ENCODE data around the gene STPG4. TPM values are rescaled to one million over a fixed set of nuclear protein-coding genes. Genes with fewer than 3 reads are reported as not detected.

Gene STPG4
- total and polyA plus RNA-seq, 2 of the 8 experiments (the other 6 are each of a cell fraction or from before 2014, with no cell fraction given): 0.28 TPM; not detected in 1

GRCh38 chr2:47061944-47062678 is 93.0 kb downstream of the STPG4 start:
- H3K56ac ChIP-seq (replicated peaks; ENCODE audit: insufficient read length, low read depth, low read length): no peak overlapping the region
- POLR2A ChIA-PET (ENCODE audit: partially characterized antibody): interaction anchor here (1.2 to 1.3 kb wide), 2 partner anchors 10 to 35 kb away, joined by 3 to 4 read pairs; no protein-coding TSS in a partner anchor
- no peak for TF ChIP-seq HDAC2 (IDR thresholded peaks at IDR 0.05; ENCODE audit: borderline replicate concordance in 1 of 2, low read depth in 2 of 2, low read length in 2 of 2)
- no peak for TF ChIP-seq CREB1 (IDR thresholded peaks at IDR 0.05)
- TF ChIP-seq HDAC6 (IDR thresholded peaks at IDR 0.05; ENCODE audit: low read depth, low read length): no peak
- no peak for TF ChIP-seq CHD1 (IDR thresholded peaks at IDR 0.05; ENCODE audit: low read depth, low read length)
- no peak for TF ChIP-seq YY1 (IDR thresholded peaks at IDR 0.05; ENCODE audit: low read depth, low read length)
- no peak for TF ChIP-seq PHF8 (conservative IDR thresholded peaks at IDR 0.05; ENCODE audit: low read depth, low read length)
- no peak for TF ChIP-seq CHD2 (IDR thresholded peaks at IDR 0.05; ENCODE audit: low read length)
- TF ChIP-seq POLR2AphosphoS5 (IDR thresholded peaks at IDR 0.05; ENCODE audit: low read depth, low read length): no peak
- TF ChIP-seq SP4 (IDR thresholded peaks at IDR 0.05; ENCODE audit: low read length): no peak
- no peak for TF ChIP-seq BACH1 (IDR thresholded peaks at IDR 0.05; ENCODE audit: low read length)
- TF ChIP-seq, protein P1, sequence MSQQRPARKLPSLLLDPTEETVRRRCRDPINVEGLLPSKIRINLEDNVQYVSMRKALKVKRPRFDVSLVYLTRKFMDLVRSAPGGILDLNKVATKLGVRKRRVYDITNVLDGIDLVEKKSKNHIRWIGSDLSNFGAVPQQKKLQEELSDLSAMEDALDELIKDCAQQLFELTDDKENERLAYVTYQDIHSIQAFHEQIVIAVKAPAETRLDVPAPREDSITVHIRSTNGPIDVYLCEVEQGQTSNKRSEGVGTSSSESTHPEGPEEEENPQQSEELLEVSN (IDR thresholded peaks at IDR 0.05): no peak

More at GRCh38 chr2:47061944-47062678, 93.0 kb downstream of the STPG4 start:
- Histone ChIP-seq H3K36me3 (ENCODE audit: control insufficient read depth in 2 of 4, insufficient read depth in 4 of 4, low read length in 3 of 4) (no peaks in the 10 kb centered on the region), H3K23ac (ENCODE audit: insufficient read length) (no peak overlapping the region), H3K4me1 (replicated peaks in 1 of 4; ENCODE audit: control insufficient read depth in 3 of 4, insufficient read depth in 4 of 4, low read length in 3 of 4) (peaks cover 3 to 14% (median 4%) of the 10 kb centered on the region in 4 experiments), H2AK5ac (ENCODE audit: low read depth, low read length) (no peak overlapping the region), H3K4ac (replicated peaks; ENCODE audit: insufficient read length, low read depth, low read length) (no peak overlapping the region), H3K79me2 (ENCODE audit: control insufficient read depth in 1 of 2, insufficient read depth in 2 of 2, low read length in 2 of 2) (no peaks in the 10 kb centered on the region), H3K9me3 (ENCODE audit: insufficient read depth in 2 of 2, low read depth in 1 of 2, low read length in 1 of 2) (no peaks in the 10 kb centered on the region), H2BK20ac (ENCODE audit: low read length) (no peak overlapping the region), H4K20me1 (replicated peaks in 1 of 2; ENCODE audit: control insufficient read depth in 1 of 2, insufficient read depth in 2 of 2, low read length in 2 of 2) (no peaks in the 10 kb centered on the region), H3K9ac (replicated peaks in 1 of 4; ENCODE audit: extremely low read depth in 1 of 4, low read depth in 3 of 4, low read length in 3 of 4) (no peak overlapping the region), H2AFZ (ENCODE audit: low read length) (no peak overlapping the region), H3K27me3 (replicated peaks in 1 of 4; ENCODE audit: control insufficient read depth in 3 of 4, extremely low read depth in 1 of 4, insufficient read depth in 3 of 4, low read length in 3 of 4) (no peaks in the 10 kb centered on the region), H3K79me1 (ENCODE audit: low read depth, low read length) (no peaks in the 10 kb centered on the region), H4K5ac (ENCODE audit: insufficient read length, low read depth, low read length) (no peak overlapping the region), H2BK120ac (replicated peaks; ENCODE audit: low read depth, low read length) (no peak overlapping the region), H3K23me2 (ENCODE audit: low read depth, low read length) (no peaks in the 10 kb centered on the region), H3K27ac (ENCODE audit: low read depth, low read length) (no peak overlapping the region), H2BK15ac (ENCODE audit: low read length) (no peak overlapping the region), H2BK5ac (ENCODE audit: low read depth, low read length) (no peak overlapping the region), H3K4me2 (ENCODE audit: insufficient read depth in 1 of 2, low read depth in 2 of 2, low read length in 2 of 2) (no peak overlapping the region), H4K91ac (replicated peaks; ENCODE audit: insufficient read length, low read length) (no peak overlapping the region), H3K4me3 (ENCODE audit: extremely low read depth in 1 of 4, insufficient read depth in 2 of 4, low read depth in 3 of 4, low read length in 4 of 4) (no peak overlapping the region), H2BK12ac (ENCODE audit: low read depth, low read length) (no peak overlapping the region), H3K14ac (ENCODE audit: insufficient read length) (no peak overlapping the region), H3K18ac (ENCODE audit: extremely low read depth, low read length) (no peak overlapping the region), H4K8ac (ENCODE audit: extremely low read depth, insufficient read depth, low read length) (no peak overlapping the region)
- CTCF ChIA-PET (ENCODE audit: partially characterized antibody): interaction anchor here (0.6 to 1.0 kb wide), 3 partner anchors 26 to 279 kb away, joined by 3 to 5 read pairs (median 3); no protein-coding TSS in a partner anchor
- FAIRE-seq (no peak), DNase-seq (ENCODE audit: low read depth in 1 of 2, low spot score in 2 of 2) (no peak)
- 86% methylated on average over 10 of the region's 10 CpGs; no CpG with 5 or more reads in 1 of the 2 experiments for WGBS, 2 experiments (ENCODE audit: extremely low coverage in 1 of 2, insufficient coverage in 1 of 2, insufficient read length in 1 of 2, insufficient replicate concordance in 2 of 2, low coverage in 1 of 2, low lambda C conversion rate in 2 of 2, missing lambda C conversion rate in 1 of 2)

Measured in H1 (cell line).